Epidermal melanocyte (primary cell): ENCODE data around the gene ADGRL2.

Source experiments
- DNase-seq: peaks from one replicate; pipeline ENCODE4 v3.0.0; 2011; ENCODE audit warnings: low spot score; ENCODE audit not compliant: insufficient read length

Gene ADGRL2

GRCh38 chr1:81800695-81801650 is at the start of gene ADGRL2:
Gene ADGRL2 (plus strand): TSS chr1:81800934. CDS start chr1:81836985, 36,051 bp downstream.
- DNase-seq = no peak

- no peak for DNase-seq
Observed at GRCh38 chr1:81752840-81753239, 47.9 kb upstream of the ADGRL2 start.

- DNase-seq = no peak
Observed at GRCh38 chr1:81754424-81754823, 46.3 kb upstream of the ADGRL2 start.

GRCh38 chr1:81756872-81757271 is 43.9 kb upstream of the ADGRL2 start:
- no peak for DNase-seq

GRCh38 chr1:81757398-81758020 is 43.2 kb upstream of the ADGRL2 start:
- DNase-seq = no peak

GRCh38 chr1:81758181-81758580 is 42.6 kb upstream of the ADGRL2 start:
- DNase-seq = no peak

- DNase-seq = peak; percentile 19
Observed at GRCh38 chr1:81760477-81761097, 40.1 kb upstream of the ADGRL2 start.

GRCh38 chr1:81775510-81775909 is 25.2 kb upstream of the ADGRL2 start:
- DNase-seq = no peak

- DNase-seq = no peak
Observed at GRCh38 chr1:81780705-81781454, 19.9 kb upstream of the ADGRL2 start.

- DNase-seq = no peak
Observed at GRCh38 chr1:81781749-81782148, 19.0 kb upstream of the ADGRL2 start.

- no peak for DNase-seq
Observed at GRCh38 chr1:81792184-81792583, 8.6 kb upstream of the ADGRL2 start.

- no peak for DNase-seq
Observed at GRCh38 chr1:81797701-81798100, 3.0 kb upstream of the ADGRL2 start.

- no peak for DNase-seq
Observed at GRCh38 chr1:81799939-81800694, 617 bp upstream of the ADGRL2 start.

GRCh38 chr1:81801651-81802456 is 1.1 kb downstream of the ADGRL2 start:
- DNase-seq = no peak

GRCh38 chr1:81802457-81802706 is 1.6 kb downstream of the ADGRL2 start:
- no peak for DNase-seq

- DNase-seq = no peak
Observed at GRCh38 chr1:81802707-81803430, 2.1 kb downstream of the ADGRL2 start.

- no peak for DNase-seq
Observed at GRCh38 chr1:81803431-81804110, 2.8 kb downstream of the ADGRL2 start.

- DNase-seq = no peak
Observed at GRCh38 chr1:81804312-81804711, 3.6 kb downstream of the ADGRL2 start.
